Endothelial cell of umbilical vein (primary cell): ENCODE measurements around the gene MRPL16. TPM values are rescaled to one million over a fixed set of nuclear protein-coding genes. Genes with fewer than 3 reads are reported as not detected.

Experiments
- BruUV-seq: library from RNA; stranded (reverse); fragments of 400-500 nt; replicated peaks from 2 replicates; lab custom pipeline; 2021; lab: Mats Ljungman, UMichigan
- CTCF ChIA-PET: fragments of 300-600, 350-600 bp; sonication (Branson Sonifier 250); formaldehyde crosslinking; loops from one replicate; lab custom pipeline; 2021; ENCODE audit warnings: antibody characterized with exemption, inconsistent platforms; lab: Charles Lee
- POLR2A ChIA-PET: fragments of 300-600, 350-600 bp; sonication (Branson Sonifier 250); formaldehyde crosslinking; loops from one replicate; lab custom pipeline; 2021; ENCODE audit warnings: antibody characterized with exemption, inconsistent platforms; lab: Charles Lee
- DNase-seq: peaks from one replicate; pipeline ENCODE4 v3.0.0-alpha.2; 2011; ENCODE audit warnings: low read depth, low spot score
- FAIRE-seq: peaks from 2 replicates; lab custom pipeline; 2011; peaks lifted over from hg19 to GRCh38; lab: Jason Lieb, UNC
- H2AFZ ChIP-seq: 2 replicates; pipeline ENCODE4 v1.6.0; 2012; ENCODE audit warnings: low read depth, low read length, control low read depth, inconsistent platforms
- H3K27ac ChIP-seq: 2 replicates; pipeline ENCODE4 v1.5.1; 2011; ENCODE audit warnings: low read depth, mild to moderate bottlenecking, control low read depth, low read length, moderate library complexity; ENCODE audit not compliant: insufficient read depth
- H3K27me3 ChIP-seq, 2 experiments: 2 replicates each; pipeline versions ENCODE4 v1.6.0 to v1.6.1; 2011; ENCODE audit warnings: low read length in 2 of 2, mixed read lengths in 1 of 2; ENCODE audit not compliant: control insufficient read depth in 2 of 2, insufficient read depth in 2 of 2
- H3K36me3 ChIP-seq, 2 experiments: 2 replicates in 1 of 2; 3 replicates in 1 of 2; pipeline ENCODE4 v1.5.1; 2011; ENCODE audit warnings: low read length in 2 of 2, mild to moderate bottlenecking in 1 of 2, moderate library complexity in 1 of 2; ENCODE audit not compliant: control insufficient read depth in 2 of 2, insufficient read depth in 2 of 2; ENCODE audit errors: extremely low read depth in 1 of 2
- H3K4me1 ChIP-seq: 3 replicates; pipeline ENCODE4 v1.5.1; 2011; ENCODE audit warnings: mild to moderate bottlenecking, low read length; ENCODE audit not compliant: control insufficient read depth, insufficient read depth; ENCODE audit errors: extremely low read depth
- H3K4me2 ChIP-seq: 2 replicates; pipeline ENCODE4 v1.6.1; 2011; ENCODE audit warnings: low read length, control low read depth, mixed read lengths; ENCODE audit not compliant: insufficient read depth
- H3K4me3 ChIP-seq, 3 experiments: fragments of 200-600 bp in 1 of 3; sonication (generic), shearing (Covaris generic) in 1 of 3; replicated peaks in 1 of 3; 2 replicates each; pipeline ENCODE4 v1.5.1; 2011 to 2016; ENCODE audit warnings: control low read depth in 3 of 3, low read length in 3 of 3, mild to moderate bottlenecking in 2 of 3, inconsistent platforms in 1 of 3, low read depth in 1 of 3, moderate library complexity in 1 of 3; ENCODE audit not compliant: insufficient read depth in 1 of 3
- H3K79me2 ChIP-seq: 2 replicates; pipeline ENCODE4 v1.6.0; 2012; ENCODE audit warnings: low read length, inconsistent platforms; ENCODE audit not compliant: control insufficient read depth, insufficient read depth
- H3K9ac ChIP-seq: replicated peaks from 2 replicates; pipeline ENCODE3; 2011; ENCODE audit warnings: low read length, control low read depth; ENCODE audit not compliant: insufficient read depth; ENCODE audit errors: extremely low read depth
- H3K9me1 ChIP-seq: replicated peaks from 3 replicates; pipeline ENCODE4 v1.6.0; 2011; ENCODE audit warnings: mild to moderate bottlenecking, low read length; ENCODE audit not compliant: control insufficient read depth, insufficient read depth; ENCODE audit errors: extremely low read depth
- H3K9me3 ChIP-seq: replicated peaks from 2 replicates; pipeline ENCODE4 v1.5.1; 2012; ENCODE audit warnings: low read length, inconsistent platforms; ENCODE audit not compliant: control insufficient read depth, insufficient read depth
- H4K20me1 ChIP-seq: replicated peaks from 2 replicates; pipeline ENCODE3; 2011; ENCODE audit warnings: mild to moderate bottlenecking, low read length; ENCODE audit not compliant: control insufficient read depth, insufficient read depth; ENCODE audit errors: extremely low read depth
- CTCF ChIP-seq, 2 donors: IDR thresholded peaks; 1 replicate in 1 of 2; 2 replicates in 1 of 2; pipeline ENCODE4 v1.5.1; 2011; ENCODE audit warnings: low read length in 2 of 2, mild to moderate bottlenecking in 2 of 2, moderate library complexity in 2 of 2, control low read depth in 1 of 2, inconsistent platforms in 1 of 2, low read depth in 1 of 2; ENCODE audit not compliant: insufficient read depth in 1 of 2; ENCODE audit errors: extremely low read depth in 1 of 2
- EZH2 ChIP-seq: IDR thresholded peaks from 2 replicates; pipeline ENCODE4 v1.6.1; 2012; ENCODE audit warnings: borderline replicate concordance, low read depth, mild to moderate bottlenecking, moderate library complexity, low read length, inconsistent platforms; ENCODE audit not compliant: severe bottlenecking
- FOS ChIP-seq: IDR thresholded peaks from 2 replicates; pipeline ENCODE4 v1.6.1; 2011; ENCODE audit warnings: mild to moderate bottlenecking, low read length, moderate library complexity, borderline replicate concordance; ENCODE audit not compliant: insufficient read depth
- GATA2 ChIP-seq: IDR thresholded peaks from 2 replicates; pipeline ENCODE4 v1.7.0; 2011; ENCODE audit warnings: low read depth, mild to moderate bottlenecking, moderate library complexity, mixed read lengths, low read length; ENCODE audit not compliant: insufficient read length, insufficient read depth
- JUN ChIP-seq: IDR thresholded peaks from 2 replicates; pipeline ENCODE4 v1.6.1; 2011; ENCODE audit warnings: borderline replicate concordance, low read depth; ENCODE audit not compliant: insufficient read length, insufficient read depth
- MAX ChIP-seq: IDR thresholded peaks from 2 replicates; pipeline ENCODE4 v1.6.1; 2011; ENCODE audit not compliant: insufficient read depth, insufficient read length
- MYC ChIP-seq: IDR thresholded peaks from one replicate; pipeline ENCODE4 v1.6.1; 2011; ENCODE audit warnings: mild to moderate bottlenecking, low read depth, low read length
- POLR2A ChIP-seq: IDR thresholded peaks from 2 replicates; pipeline ENCODE4 v1.6.1; 2012; ENCODE audit warnings: low read depth, mild to moderate bottlenecking, control low read depth, low read length
- POLR2AphosphoS5 ChIP-seq: IDR thresholded peaks from 2 replicates; pipeline ENCODE4 v1.6.1; 2012; ENCODE audit warnings: low read depth, mild to moderate bottlenecking, control low read depth, low read length, moderate library complexity; ENCODE audit not compliant: insufficient read depth
- dilution Hi-C: fragments of 300-500 bp; cut with MboI; formaldehyde crosslinking; loops from one replicate; pipeline ENCODE4 v1.15.0; 2019; ENCODE audit warnings: low sequenced_read_pairs; ENCODE audit not compliant: extremely low pct_ligation_motif_present
- intact Hi-C: fragments of 100-400 bp; cut with micrococcal nuclease; formaldehyde crosslinking; loops from one replicate; pipeline ENCODE4 v1.10.0; 2022
- polyA plus RNA-seq, 4 experiments: library from polyadenylated mRNA; depleted of rRNA in 3 of 4; stranded (reverse) in 3 of 4; unstranded in 1 of 4; fragments of >200 nt; gene quantifications; 2 replicates each; pipeline versions ENCODE4 v1.2.1 to v1.2.3, GENCODE V29; 2011 to 2012; ENCODE audit warnings: missing spikeins in 1 of 4
- total RNA-seq: library from RNA; stranded (reverse); gene quantifications from 2 replicates; pipeline ENCODE4 v1.2.3, GENCODE V29; 2021

MRPL16 gene
- total and polyA plus RNA-seq, 2 donors (not counting 3 experiments of a cell fraction or from before 2014, with no cell fraction given) = 63.9 to 84.0 TPM

GRCh38 chr11:59771605-59772004, 39.0 kb downstream of the MRPL16 start:
- Histone ChIP-seq H3K4me3 (no peak overlapping the region), H3K36me3 (peaks cover 0 to 3% of the 10 kb centered on the region in 2 experiments), H3K4me2 (peak overlapping the region; percentile 55), H3K4me1 (peaks cover 23% of the 10 kb centered on the region), H3K9ac (no peak overlapping the region), H3K27me3 (no peaks in the 10 kb centered on the region), H3K27ac (no peak overlapping the region), H3K9me1 (no peaks in the 10 kb centered on the region), H4K20me1 (no peaks in the 10 kb centered on the region), H3K9me3 (no peaks in the 10 kb centered on the region), H2AFZ (no peak overlapping the region), H3K79me2 (peaks cover 29% of the 10 kb centered on the region)
- BruUV-seq = no TSS peak
- intact Hi-C loops (no loop called here), dilution Hi-C loops (no loop called here)
- ChIA-PET CTCF (interaction anchor here (1.5 to 3.0 kb wide), 4 partner anchors 16 to 148 kb away, joined by 3 to 19 read pairs (median 9); partner anchors contain the start of gene STX3), POLR2A (no interaction called here)
- DNase-seq (no peak), FAIRE-seq (no peak)
- TF ChIP-seq FOS = no peak
- no peak for TF ChIP-seq POLR2A
- TF ChIP-seq GATA2 = no peak
- no peak for TF ChIP-seq MYC
- no peak for TF ChIP-seq POLR2AphosphoS5
- TF ChIP-seq CTCF (IDR thresholded peaks at IDR 0.05; ENCODE audit: extremely low read depth in 1 of 2, insufficient read depth in 1 of 2, low read depth in 1 of 2, low read length in 2 of 2) = no peak
- no peak for TF ChIP-seq MAX
- no peak for TF ChIP-seq JUN
- no peak for TF ChIP-seq EZH2
